NK-92 treated with Interleukin-12 subunit alpha and Interleukin-12 subunit beta, amount 100 ng/mL, for 24 hours (cell line): ENCODE data around the gene SOX2.
"Not testable (repeated sequence)": the region's sequence is repeated elsewhere in the genome, so short reads cannot be mapped to it uniquely, and the experiment has no call there.

Source experiments
- DNase-seq: peaks from one replicate; lab custom pipeline; 2025; lab: John Stamatoyannopoulos, UW

The SOX2 gene

GRCh38 chr3:181757694-181758306 is 46.1 kb downstream of the SOX2 start:
- DNase-seq, result no peak

GRCh38 chr3:181761906-181762305 is 50.2 kb downstream of the SOX2 start:
- DNase-seq, result no peak

DNA sequence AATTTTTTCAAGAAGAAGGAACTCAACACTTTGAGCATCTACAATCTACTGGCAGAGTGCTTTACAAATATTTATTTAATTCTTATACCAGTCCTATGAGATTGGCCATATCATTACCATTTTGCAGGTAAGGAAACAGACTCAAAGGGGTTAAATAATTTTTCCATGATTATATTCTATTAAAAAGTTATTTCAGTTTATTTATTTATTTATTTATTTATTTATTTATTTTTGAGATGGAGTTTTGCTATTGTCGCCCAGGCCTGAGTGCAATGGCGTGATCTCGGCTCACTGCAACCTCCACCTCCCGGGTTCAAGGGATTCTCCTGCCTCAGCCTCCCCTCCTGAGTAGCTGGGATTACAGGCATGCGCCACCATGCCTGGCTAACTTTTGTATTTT is 52.3 kb downstream of the SOX2 start:
- DNase-seq, result not testable (repeated sequence)
